ENCODE results near the gene RHBDD3. TPM values are rescaled to one million over a fixed set of nuclear protein-coding genes. Genes with fewer than 3 reads are reported as not detected.
A peak's percentile ranks its signal among the peaks of the same experiment; 100 is the strongest.

The RHBDD3 gene
- total and polyA plus RNA-seq, 2 of the 4 experiments (the other 2 are of a cell fraction) = 5.7 to 21.5 TPM

DNA sequence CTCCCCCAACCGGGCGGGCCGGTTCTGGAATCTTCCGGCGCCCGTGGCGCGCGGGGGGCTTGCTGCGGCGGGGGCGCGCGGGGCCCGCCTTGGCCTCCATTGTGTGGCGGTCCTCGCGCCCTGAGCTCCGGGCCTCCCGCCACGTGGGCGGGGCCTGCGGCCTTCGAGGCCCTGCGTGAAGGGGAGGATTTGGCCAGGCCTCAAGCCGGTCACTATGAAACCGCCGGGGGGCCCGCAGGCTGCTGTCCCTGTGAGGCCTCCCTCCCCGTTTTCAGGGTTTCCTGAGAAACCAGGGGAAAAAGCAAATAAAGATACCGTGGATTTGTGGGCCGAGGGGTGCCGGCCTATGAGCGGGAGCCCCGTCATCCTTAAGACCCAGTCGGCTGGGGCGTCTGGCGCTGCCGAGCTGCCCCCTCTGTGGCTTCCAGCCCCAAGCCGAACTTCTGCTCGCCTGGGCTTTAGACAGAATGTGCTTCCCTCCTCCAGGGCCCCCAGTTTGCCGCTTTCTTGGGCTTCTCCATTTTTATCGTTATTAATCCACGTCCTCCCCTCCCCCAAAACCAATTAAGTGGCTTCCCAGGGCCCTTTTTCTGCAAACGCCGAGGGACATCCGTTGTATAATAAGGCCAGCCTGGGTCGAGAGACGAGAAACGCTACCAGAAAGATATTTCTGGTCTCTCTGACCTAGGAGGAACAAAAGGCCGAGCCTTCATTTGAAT lies 889 bp upstream of the RHBDD3 start:
- H3K18ac ChIP-seq (ENCODE audit: low read depth, low read length) = peak overlapping the region; percentile 67; the same call in 1 of the 2 replicates
- peaks cover 22% of the 10 kb centered on the region for H3K36me3 ChIP-seq (ENCODE audit: control insufficient read depth, insufficient read depth, low read length)
- peak overlapping the region; percentile 95 for H3K4ac ChIP-seq (ENCODE audit: low read depth, low read length)
- H2BK15ac ChIP-seq (ENCODE audit: low read depth, low read length) = no peak overlapping the region
- no peak overlapping the region for H2BK20ac ChIP-seq (ENCODE audit: low read depth, low read length)
- no TSS peak for BruUV-seq (replicated peaks)
- H3K27ac ChIP-seq (ENCODE audit: insufficient read depth, low read length) = peak overlapping the region; percentile 98
- DNase-seq (peak; percentile 67), ATAC-seq (ENCODE audit: low read depth) (peak; percentile 49)
- H4K5ac ChIP-seq (ENCODE audit: low read depth, low read length) = peak overlapping the region; percentile 47; the same call in 1 of the 2 replicates
- H3K23ac ChIP-seq (ENCODE audit: low read depth, low read length) = peak overlapping the region; percentile 96
- H3K27me3 ChIP-seq (ENCODE audit: control insufficient read depth, insufficient read depth, low read length) = no peaks in the 10 kb centered on the region
- H4K20me1 ChIP-seq (ENCODE audit: insufficient read depth, low read length) = peaks cover 52% of the 10 kb centered on the region
- ChIA-PET POLR2A (ENCODE audit: unreplicated experiment) (no interaction called here), CTCF (no interaction called here)
- intact Hi-C loops (cut with micrococcal nuclease) = no loop called here
- peaks cover 17% of the 10 kb centered on the region for H3K4me1 ChIP-seq (ENCODE audit: control insufficient read depth, insufficient read depth, low read length)
- peak overlapping the region; percentile 74 to 93 for H4K8ac ChIP-seq (ENCODE audit: low read depth in 2 of 2, low read length in 2 of 2)
- H3K4me3 ChIP-seq (ENCODE audit: insufficient read depth, low read depth, low read length) = peak overlapping the region; percentile 75
- WGBS, 2 experiments (ENCODE audit: extremely low coverage in 2 of 2, insufficient read length in 1 of 2) = 1% methylated on average over 23 of the region's 51 CpGs; no CpG with 5 or more reads in 1 of the 2 experiments
- peaks cover 16% of the 10 kb centered on the region for H3K9me1 ChIP-seq (ENCODE audit: insufficient read depth, low read length)
- H3K9me3 ChIP-seq (ENCODE audit: control insufficient read depth, insufficient read depth, low read length) = no peaks in the 10 kb centered on the region
- H4K91ac ChIP-seq (ENCODE audit: insufficient read depth, low read depth, low read length) = peak overlapping the region; percentile 79
- H3K14ac ChIP-seq (replicated peaks; ENCODE audit: low read depth, low read length) = peak overlapping the region; percentile 97
- peak overlapping the region; percentile 100 for H2AFZ ChIP-seq (replicated peaks; ENCODE audit: low read length, poor library complexity)
- H3K4me2 ChIP-seq (ENCODE audit: low read depth, low read length) = peak overlapping the region; percentile 92
- TF ChIP-seq, protein P1, sequence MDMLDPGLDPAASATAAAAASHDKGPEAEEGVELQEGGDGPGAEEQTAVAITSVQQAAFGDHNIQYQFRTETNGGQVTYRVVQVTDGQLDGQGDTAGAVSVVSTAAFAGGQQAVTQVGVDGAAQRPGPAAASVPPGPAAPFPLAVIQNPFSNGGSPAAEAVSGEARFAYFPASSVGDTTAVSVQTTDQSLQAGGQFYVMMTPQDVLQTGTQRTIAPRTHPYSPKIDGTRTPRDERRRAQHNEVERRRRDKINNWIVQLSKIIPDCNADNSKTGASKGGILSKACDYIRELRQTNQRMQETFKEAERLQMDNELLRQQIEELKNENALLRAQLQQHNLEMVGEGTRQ (IDR thresholded peaks at IDR 0.05; ENCODE audit: low read depth, low read length) = peak; percentile 62
- TF ChIP-seq MAZ (IDR thresholded peaks at IDR 0.05; ENCODE audit: borderline replicate concordance, low read depth, low read length) (peak; percentile 19; the same call in 1 of the 2 replicates), BHLHE40 (IDR thresholded peaks at IDR 0.05; ENCODE audit: low read depth, low read length) (no peak), MXI1 (IDR thresholded peaks at IDR 0.05; ENCODE audit: borderline replicate concordance, low read depth, low read length) (peak; percentile 41; the same call in 1 of the 2 replicates), RFX5 (IDR thresholded peaks at IDR 0.05; ENCODE audit: low read depth, low read length) (no peak), MAFK (IDR thresholded peaks at IDR 0.05; ENCODE audit: low read depth, low read length) (no peak)
- H3K79me1 ChIP-seq (ENCODE audit: low read depth in 1 of 2, low read length in 2 of 2) = peaks cover 15 to 53% of the 10 kb centered on the region in 2 experiments; a peak in 3 of 4 replicates
- in situ Hi-C loops (cut with MboI; ENCODE audit: low sequenced_read_pairs) = no loop called here
- peak overlapping the region; percentile 100 for H3K56ac ChIP-seq (ENCODE audit: extremely low read depth, insufficient read depth, low read length)
- peak overlapping the region; percentile 100 for H2AK9ac ChIP-seq (replicated peaks; ENCODE audit: low read depth, low read length, poor library complexity)
- H2BK120ac ChIP-seq (ENCODE audit: low read depth, low read length) = peak overlapping the region; percentile 62
- H2BK5ac ChIP-seq (ENCODE audit: low read depth, low read length, poor library complexity, severe bottlenecking) = peak overlapping the region; percentile 92
- dilution Hi-C loops (cut with HindIII; ENCODE audit: low sequenced_read_pairs, unreplicated experiment) = no loop called here
- H2AK5ac ChIP-seq (ENCODE audit: low read depth, low read length) = peak overlapping the region; percentile 88
- H3K9ac ChIP-seq (ENCODE audit: low read depth, low read length) = peak overlapping the region; percentile 99

Measured in IMR-90 (cell line).